Activated CD4-positive, CD25-positive, alpha-beta regulatory T cell treated with anti-CD3 and anti-CD28 coated beads, Interleukin-2, amount 50 U/mL, for 72 hours (primary cell): ENCODE results near the gene PRCC.
A peak's percentile ranks its signal among the peaks of the same experiment; 100 is the strongest.

Experiments used
- DNase-seq: peaks from one replicate; pipeline ENCODE4 v3.0.0; 2021

PRCC gene

GRCh38 chr1:156767101-156767878 is at the start of gene PRCC:
TSS of gene PRCC (plus strand) at chr1:156767535. CDS start at chr1:156767772, 237 bp downstream.
- DNase-seq = peak; percentile 85

- no peak for DNase-seq
Measured at GRCh38 chr1:156721131-156721530, 46.2 kb upstream of the PRCC start.

- no peak for DNase-seq
Measured at GRCh38 chr1:156721535-156721934, 45.8 kb upstream of the PRCC start.

- DNase-seq = peak; percentile 84
Measured at GRCh38 chr1:156725683-156726280, 41.6 kb upstream of the PRCC start.

GRCh38 chr1:156726549-156727226 is 40.6 kb upstream of the PRCC start:
- peak; percentile 40 for DNase-seq

GRCh38 chr1:156727492-156727891 is 39.8 kb upstream of the PRCC start:
- DNase-seq = no peak

GRCh38 chr1:156727926-156728598 is 39.3 kb upstream of the PRCC start, which contains the start of gene METTL25B:
TSS of gene METTL25B (plus strand) at chr1:156728469. CDS start at chr1:156729105, 636 bp downstream.
- DNase-seq = peak; percentile 84

GRCh38 chr1:156728599-156729462 is 38.5 kb upstream of the PRCC start, which contains the start of gene ISG20L2:
TSS of gene ISG20L2 (minus strand) at chr1:156728766. CDS start at chr1:156727652, 1,114 bp downstream.
- peak; percentile 92 for DNase-seq

- no peak for DNase-seq
Measured at GRCh38 chr1:156733989-156734584, 33.2 kb upstream of the PRCC start.

GRCh38 chr1:156738407-156738806 is 28.9 kb upstream of the PRCC start:
- no peak for DNase-seq

GRCh38 chr1:156738916-156739315 is 28.4 kb upstream of the PRCC start:
- DNase-seq = no peak

- DNase-seq = no peak
Measured at GRCh38 chr1:156740237-156740740, 27.0 kb upstream of the PRCC start.

GRCh38 chr1:156740741-156741480 is 26.4 kb upstream of the PRCC start, which contains the start of gene MRPL24:
TSS of gene MRPL24 (minus strand) at chr1:156741088. CDS start at chr1:156738704, 2,384 bp downstream.
- peak; percentile 90 for DNase-seq

- no peak for DNase-seq
Measured at GRCh38 chr1:156741481-156741983, 25.8 kb upstream of the PRCC start.

- no peak for DNase-seq
Measured at GRCh38 chr1:156742017-156742416, 25.3 kb upstream of the PRCC start.

GRCh38 chr1:156742801-156743200 is 24.5 kb upstream of the PRCC start:
- DNase-seq = no peak

- no peak for DNase-seq
Measured at GRCh38 chr1:156743367-156744302, 23.7 kb upstream of the PRCC start.

- no peak for DNase-seq
Measured at GRCh38 chr1:156744344-156744743, 23.0 kb upstream of the PRCC start.

- DNase-seq = no peak
Measured at GRCh38 chr1:156744786-156745419, 22.4 kb upstream of the PRCC start.
